HG03039 (cell line): ENCODE measurements around the gene FCRLB.
"Not testable (repeated sequence)": the region's sequence is repeated elsewhere in the genome, so short reads cannot be mapped to it uniquely, and the experiment has no call there.

Experiments
- ATAC-seq: cut with Tn5 transposase; IDR thresholded peaks from one replicate; pipeline ENCODE4 v1.9.1; 2021; ENCODE audit warnings: mild to moderate bottlenecking, moderate library complexity; ENCODE audit not compliant: unreplicated experiment

FCRLB gene

DNA sequence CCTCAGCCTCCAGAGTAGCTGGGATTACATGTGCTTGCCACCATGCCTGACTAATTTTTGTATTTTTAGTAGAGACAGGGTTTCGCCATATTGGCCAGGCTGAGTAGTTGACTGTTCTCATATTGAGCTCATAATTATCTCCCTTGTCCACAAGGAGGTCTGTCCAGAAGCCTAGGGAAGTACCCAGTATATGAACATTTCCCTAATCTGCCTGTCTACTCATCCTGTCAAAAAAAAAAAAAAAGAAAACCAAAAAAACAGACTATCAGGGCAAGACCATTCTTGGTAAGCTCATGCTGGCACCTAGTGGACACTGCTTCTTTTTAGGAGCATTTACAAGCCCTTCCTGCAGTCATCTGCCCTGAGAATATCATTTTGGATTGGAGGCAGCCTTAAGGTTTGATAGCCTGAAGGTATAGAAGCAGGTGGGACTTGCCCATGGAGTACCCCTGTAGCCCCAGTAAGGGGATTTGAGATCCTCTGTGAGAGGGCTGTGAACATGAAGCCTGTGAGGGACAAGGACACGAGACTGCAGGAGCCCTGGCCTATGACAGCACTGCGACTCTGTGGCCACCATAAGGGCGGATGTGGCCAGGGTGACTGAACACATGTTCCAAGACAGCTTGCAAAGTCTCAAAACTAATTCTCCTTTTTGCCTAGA is 17.4 kb downstream of the FCRLB start:
- ATAC-seq: peak; percentile 59

DNA sequence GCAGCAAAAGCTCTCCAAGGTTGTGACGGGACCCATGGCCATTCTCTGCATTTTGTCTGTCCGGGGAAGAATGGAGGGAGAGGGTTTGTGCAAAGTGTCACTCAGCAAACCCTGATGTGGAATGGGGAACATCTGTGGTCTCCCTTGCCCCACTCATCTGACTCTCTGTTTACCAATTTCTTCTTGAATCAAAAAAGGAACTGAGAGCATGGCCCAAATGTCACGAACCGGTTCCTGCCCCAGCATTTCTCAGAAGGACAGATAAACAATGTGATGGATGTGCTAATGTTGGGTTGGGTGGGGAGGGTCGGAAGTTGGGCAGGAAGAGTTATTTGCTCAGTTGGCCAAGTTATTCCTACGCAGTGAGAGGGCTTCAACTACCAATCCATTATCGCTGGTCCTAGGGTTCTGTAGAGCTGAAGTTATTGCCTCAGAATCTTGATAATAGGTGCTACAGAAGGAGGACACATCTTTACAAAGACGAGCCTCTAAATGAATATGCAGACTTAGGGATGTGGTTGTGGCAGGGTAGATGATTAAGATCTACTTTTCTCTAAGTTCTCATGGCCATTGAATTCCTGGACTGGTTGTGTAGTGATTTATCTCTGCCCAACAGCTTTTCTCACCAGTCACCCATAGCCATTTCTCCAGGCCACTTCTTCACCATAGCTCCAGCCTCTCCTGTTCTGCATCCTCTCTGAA is 18.7 kb downstream of the FCRLB start:
- ATAC-seq: no peak

DNA sequence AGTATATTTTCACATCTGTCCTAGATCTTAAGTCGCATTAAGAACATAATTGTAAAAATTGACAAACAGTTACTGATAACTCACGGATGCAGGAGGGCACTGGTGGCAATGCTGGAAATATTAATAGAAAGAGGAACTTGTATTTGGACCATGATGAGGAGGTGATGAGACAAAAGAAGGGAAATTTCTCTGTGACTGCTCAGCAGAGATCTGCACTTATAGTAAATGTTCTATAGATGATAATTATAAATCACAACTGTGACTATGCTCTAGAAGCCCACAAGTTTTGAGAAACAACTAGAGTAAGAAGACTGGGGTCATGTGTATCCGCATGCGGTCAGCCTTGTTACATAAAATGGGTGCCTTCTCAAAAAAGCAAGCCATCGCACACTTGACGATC is 19.6 kb downstream of the FCRLB start:
- no peak for ATAC-seq

DNA sequence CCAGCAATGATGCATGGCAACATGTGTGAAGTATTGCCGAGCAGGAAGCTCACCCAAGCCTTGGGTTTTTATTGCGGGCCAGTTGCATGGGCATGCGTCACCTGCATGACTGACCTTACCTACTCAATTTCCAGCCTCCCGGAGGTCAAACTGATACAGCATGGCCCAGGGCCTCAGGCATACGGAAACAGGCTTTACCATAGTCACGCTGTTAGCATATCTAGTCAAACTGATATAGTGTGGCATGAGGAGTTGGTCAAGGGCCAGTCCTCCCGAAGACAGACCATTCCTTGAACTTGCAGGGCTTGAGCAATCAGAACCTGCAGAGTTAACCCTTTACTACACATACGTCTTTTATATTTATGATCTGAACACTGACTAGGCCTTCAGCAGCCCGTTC is 21.9 kb downstream of the FCRLB start:
- no peak for ATAC-seq

DNA sequence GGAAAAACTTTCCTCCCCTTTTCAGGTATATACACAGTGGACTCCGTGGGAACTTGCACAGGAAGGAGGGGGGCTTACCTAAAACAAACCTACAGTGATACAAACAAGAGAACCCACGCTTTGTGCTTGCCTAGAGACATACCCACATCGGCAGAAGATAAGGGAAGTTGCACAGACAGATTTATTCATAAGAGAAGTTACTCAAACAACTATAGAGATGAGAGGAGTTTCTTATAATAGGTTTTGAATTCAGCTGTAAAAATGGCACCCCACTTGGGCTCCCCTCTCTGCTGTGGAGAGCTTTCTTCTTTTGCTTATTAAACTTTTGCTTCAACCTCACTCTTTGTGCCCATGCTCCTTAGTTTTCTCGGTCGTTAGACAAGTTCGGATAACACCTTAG is 26.5 kb downstream of the FCRLB start:
- no peak for ATAC-seq

DNA sequence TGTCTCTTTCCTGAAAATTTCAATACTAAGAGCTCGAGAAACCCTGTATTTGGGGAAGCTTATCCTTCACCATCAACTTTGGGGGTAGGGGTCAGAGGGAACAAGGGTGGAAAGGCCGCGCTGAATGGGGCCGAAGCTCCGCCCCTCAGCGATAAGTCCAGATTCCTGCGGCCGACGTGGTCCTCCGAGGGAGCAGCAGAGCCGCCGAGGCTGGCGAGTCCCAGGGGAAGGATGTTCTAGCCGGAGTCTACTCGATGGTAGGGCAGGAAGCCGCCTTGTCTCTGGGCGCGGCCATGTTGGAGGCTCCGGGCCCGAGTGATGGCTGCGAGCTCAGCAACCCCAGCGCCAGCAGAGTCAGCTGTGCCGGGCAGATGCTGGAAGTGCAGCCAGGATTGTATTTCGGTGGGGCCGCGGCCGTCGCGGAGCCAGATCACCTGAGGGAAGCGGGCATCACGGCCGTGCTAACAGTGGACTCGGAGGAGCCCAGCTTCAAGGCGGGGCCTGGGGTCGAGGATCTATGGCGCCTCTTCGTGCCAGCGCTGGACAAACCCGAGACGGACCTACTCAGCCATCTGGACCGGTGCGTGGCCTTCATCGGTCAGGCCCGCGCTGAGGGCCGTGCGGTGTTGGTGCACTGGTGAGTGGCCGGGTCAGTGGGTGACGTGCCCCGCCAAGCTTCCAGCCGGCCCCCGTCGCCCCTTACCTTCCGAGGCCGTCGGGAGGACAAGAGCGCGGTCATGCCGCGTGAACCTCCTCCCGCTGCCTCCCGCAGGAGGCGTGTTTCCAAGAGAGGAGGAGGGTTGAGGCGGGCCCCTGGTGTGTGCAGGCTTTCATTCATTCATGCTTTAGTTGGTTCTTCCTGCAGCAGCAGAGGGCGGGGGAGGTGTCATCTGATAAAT is 28.4 kb downstream of the FCRLB start, which contains the start of gene DUSP12:
Gene DUSP12 (plus strand): TSS at position 278 of the 899 bp plus-strand sequence. CDS start 16 bp downstream, at position 294.
- peak; percentile 86 for ATAC-seq

DNA sequence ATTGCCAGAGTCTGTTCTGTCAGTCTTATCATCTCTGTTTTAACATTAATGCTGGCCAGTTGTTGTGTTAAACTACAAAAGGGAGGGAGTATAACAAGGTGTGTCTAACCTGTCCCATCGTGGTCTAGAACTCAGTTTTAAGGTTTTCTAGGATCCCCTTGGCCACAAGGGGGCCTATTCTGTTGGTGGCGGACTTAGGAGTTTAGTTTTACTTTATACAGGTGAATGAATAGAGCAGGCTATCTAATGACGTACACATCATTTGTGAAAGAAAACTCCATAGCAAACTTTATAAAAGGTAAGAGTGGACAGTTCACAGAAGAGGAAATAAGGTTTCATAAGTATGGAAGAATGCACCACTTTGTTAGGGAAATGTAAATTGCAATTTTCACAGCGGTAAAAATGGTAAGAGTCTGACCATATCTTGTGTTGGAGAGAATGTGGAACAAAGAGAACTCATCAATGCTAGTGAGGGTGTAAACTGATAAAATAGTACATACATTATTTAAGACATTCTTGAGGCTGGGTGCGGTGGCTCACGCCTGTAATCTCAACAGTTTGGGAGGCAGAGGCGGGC is 42.3 kb downstream of the FCRLB start:
- no peak for ATAC-seq

DNA sequence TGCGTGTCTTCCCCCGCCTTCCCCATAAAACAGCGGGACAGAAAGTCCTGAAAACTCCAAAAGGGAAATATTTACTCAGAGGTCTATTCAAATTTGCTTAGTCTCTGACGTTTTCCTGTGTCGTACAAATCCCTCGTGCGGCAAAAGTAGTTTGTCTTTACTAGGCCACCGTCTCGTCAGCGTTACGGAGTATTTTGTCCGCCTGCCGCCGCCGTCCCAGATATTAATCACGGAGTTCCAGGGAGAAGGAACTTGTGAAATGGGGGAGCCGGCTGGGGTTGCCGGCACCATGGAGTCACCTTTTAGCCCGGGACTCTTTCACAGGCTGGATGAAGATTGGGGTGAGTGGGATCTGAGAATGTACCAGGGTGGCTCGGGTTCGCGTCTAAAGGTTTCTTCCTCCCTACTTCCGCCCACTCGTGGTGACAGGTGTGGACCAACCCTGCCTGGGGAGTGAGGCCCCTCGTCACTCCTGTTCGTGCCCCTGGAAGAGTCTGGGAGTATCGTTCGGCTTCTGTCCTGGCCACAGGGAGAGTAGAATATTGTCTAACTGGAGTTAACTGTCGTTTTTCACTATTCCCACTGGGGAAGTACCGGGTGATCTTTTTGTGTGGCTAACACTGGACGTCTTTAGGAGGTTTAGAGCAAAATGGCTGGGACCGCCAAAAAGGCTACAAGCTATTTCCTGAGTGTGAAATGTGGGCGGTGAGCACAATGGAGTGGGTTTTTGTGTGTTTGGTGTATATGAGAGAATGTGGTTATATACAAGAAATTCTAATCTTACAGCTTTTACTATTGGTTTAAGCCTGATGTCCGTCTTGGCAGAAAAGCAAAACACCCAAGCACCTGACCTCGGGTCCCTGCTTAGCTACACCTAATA is 45.0 kb downstream of the FCRLB start, which contains the start of gene ATF6:
Gene ATF6 (plus strand): TSS at position 219 of the 880 bp plus-strand sequence. CDS start 41 bp downstream, at position 260.
- ATAC-seq: peak; percentile 50

DNA sequence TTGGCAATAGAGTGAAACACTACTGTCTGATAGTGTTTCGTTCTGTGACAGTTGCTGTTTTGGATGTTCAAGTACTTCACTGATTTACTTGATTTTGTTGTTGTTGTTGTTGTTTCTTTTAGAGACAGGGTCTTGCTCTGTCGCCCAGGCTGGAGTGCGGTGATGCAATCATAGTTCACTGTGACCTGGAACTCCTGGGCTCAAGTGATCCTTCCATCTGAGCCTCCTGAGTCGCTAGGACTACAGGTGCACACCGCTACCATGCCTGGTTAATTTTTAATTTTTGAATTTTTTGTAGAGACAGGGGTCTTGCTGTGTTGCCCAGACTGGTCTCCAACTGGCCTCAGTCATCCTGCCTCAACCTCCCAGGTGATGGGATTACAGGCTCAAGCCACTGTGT is 47.1 kb downstream of the FCRLB start:
- ATAC-seq: no peak

DNA sequence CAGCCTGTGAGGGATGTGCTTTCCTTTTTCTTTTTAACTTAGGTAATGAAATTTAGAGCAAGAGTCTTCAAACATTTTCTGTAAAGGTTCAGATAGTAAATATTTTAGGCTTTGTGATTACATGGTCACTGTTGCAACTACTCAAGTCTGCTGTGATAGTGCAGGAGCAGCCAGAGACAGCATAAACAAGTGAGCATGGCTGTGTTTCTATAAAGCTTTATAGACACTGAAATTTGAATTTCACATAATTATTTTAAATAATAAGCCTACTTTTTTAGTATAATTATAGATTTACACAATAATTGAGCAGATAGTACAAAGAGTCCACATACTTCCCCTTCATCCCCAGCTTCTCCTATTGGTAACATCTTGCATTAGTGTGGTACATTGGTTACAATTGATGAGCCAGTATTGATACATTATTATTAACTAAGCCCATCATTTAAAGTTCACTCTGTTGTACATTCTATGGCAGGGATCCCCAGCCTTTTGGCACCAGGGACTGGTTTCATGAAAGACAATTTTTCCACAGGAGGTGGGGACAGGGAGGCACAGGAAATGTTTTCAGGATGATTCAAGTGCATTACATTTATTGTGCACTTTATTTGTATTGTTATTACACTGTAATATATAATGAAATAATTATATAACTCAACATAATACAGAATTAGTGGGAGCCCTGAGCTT is 47.8 kb downstream of the FCRLB start:
- no peak for ATAC-seq

DNA sequence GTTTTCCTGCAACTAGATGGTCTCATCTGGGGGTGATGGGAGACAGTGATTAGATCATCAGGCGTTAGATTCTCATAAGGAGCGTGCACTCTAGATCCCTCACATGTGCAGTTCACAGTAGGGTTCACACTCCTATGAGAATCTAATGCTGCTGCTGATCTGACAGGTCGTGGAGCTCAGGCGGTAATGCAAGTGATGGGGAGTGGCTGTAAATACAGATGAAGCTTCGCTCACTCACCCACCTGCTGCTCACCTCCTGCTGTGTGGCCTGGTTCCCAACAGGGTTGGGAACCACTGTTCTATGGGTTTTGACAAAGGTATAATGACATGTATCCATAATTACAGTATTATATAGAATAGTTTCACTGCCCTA is 48.3 kb downstream of the FCRLB start:
- not testable (repeated sequence) for ATAC-seq

DNA sequence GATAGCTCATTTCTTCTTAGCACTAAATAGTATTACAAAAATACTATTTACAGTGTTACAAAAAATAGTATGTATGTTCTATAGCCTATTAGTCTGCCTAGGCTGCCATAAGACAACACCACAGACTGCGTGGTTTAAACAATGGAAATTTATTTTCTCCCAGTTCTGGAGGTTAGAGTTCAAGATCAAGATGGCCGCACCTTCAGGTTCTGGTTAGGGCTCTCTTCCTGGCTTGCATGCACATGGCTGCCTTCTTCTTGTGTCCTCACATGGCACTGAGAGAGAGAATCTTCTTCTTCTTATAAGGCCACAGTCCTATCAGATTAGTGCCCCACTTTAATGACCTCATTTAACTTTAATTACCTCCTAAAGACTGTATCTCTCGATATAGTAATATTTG is 48.9 kb downstream of the FCRLB start:
- ATAC-seq: no peak

DNA sequence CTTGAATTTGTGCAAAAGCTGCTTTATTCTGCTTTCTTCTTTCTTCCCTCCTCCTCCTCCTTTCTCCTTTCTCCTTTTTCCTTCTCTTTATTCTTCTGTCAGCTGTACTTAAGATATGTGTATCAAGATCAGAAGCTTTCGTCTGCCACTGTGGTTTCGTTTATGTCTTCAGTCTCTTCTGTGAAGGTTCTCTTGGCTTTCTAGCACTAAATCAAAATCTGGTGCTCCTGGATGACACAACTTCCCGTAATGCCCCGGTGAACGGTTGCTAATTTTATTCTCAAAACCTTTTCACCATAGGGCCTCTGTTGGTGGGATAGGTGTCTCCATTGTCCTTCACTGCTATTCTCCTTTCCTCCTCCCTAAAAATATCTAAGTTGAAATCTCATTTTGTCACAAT is 49.8 kb downstream of the FCRLB start:
- ATAC-seq: no peak

DNA sequence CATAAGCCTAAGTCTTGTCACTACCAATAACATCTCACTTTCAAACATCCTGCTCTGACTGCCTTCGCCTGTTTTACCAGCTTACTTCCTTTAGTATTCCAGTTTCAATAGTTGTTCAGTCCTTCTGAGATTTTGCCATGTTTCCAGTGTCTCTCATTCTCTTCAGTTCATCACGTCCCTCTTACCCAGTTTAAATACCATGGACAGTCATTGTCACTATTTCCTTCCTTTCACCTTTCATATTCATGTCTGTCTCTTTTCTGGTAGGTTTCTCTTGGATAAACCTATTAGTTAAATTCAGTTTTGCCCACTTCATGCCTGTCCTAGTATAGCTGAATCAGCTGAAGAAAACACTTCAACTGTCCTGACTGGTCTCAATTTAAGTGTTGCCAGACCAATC is 50.6 kb downstream of the FCRLB start:
- ATAC-seq: no peak

DNA sequence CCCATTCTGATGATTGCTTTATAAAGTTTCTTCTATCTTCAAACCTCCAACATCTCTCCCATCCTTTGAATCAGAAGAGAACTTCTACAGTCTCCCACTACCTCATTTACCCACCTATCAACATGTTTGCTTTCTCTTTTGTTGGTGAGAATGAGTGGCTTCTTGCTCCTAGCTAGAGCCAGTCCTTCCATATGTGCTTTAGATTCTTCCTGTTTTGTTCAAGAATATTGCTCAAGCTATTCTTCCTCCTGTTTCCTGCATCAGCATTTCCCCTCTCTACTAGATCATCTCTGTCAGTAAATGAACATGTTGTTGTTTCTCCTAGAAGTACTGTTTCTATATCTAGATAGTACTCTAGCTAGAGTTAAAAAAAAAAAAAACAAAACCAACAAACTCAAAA is 51.1 kb downstream of the FCRLB start:
- no peak for ATAC-seq

DNA sequence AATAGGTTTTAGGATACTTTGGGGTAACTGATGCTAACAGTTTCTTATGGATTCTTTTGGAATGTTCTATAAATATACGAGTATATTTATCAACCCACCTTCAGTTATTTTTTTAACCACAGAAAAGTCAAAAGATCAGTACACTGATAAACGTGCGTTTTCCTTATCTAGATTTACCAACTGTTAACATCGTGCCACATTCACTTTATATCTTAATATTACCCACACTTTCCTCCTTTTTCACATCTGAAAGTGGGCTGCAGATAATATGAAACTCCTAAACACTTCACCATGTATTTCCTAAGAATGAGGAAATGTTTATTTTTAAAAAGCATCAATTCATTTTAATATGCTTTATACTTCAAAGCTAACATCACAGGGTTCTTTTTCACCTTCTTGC is 52.4 kb downstream of the FCRLB start:
- no peak for ATAC-seq

DNA sequence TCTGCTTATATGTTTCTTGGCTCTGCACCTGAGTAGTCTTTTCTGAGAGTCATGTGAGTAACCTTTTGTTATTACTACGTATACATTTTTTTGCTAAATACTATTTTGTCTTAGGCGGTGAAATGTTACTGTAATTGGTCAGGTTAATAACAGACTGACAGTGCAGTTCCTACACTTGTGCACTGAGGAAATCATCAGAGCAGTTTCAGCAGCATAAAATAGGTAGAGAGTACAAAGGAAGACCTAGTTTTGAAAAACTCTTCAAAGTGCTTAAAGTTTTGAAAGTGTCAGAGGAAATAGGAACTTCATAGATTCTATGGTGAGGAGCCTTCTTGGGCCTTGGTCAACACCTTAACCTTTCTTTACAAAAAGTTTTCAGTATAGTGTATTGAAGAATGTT is 55.9 kb downstream of the FCRLB start:
- ATAC-seq: no peak
